IMR-90 (cell line): Measurements from ENCODE around the gene SIKE1. TPM values are rescaled to one million over a fixed set of nuclear protein-coding genes. Genes with fewer than 3 reads are reported as not detected.

Experiments
- ATAC-seq: fragments of 200-7000 bp; cut with Tn5 transposase; 2 replicates; pipeline ENCODE4 v1.9.1; 2020; ENCODE audit warnings: low read depth, mild to moderate bottlenecking, moderate library complexity
- BruUV-seq: library from RNA; stranded (reverse); fragments of 400-500 nt; replicated peaks from 2 replicates; lab custom pipeline; 2021; lab: Mats Ljungman, UMichigan
- CTCF ChIA-PET: fragments of 300-600 bp; formaldehyde crosslinking; extraction: SDS; loops from one replicate; lab custom pipeline; 2021; ENCODE audit warnings: antibody characterized with exemption; lab: Yijun Ruan, JAX
- POLR2A ChIA-PET: fragments of 300-600 bp; sonication (Branson Sonifier 250); formaldehyde crosslinking; loops from one replicate; lab custom pipeline; 2022; ENCODE audit warnings: antibody characterized with exemption; ENCODE audit not compliant: unreplicated experiment; lab: Charles Lee
- DNase-seq: peaks from one replicate; pipeline ENCODE4 v3.0.0; 2013
- H2AFZ ChIP-seq: replicated peaks from 2 replicates; pipeline ENCODE3; 2013; ENCODE audit warnings: low read length, mild to moderate bottlenecking; ENCODE audit not compliant: poor library complexity
- H2AK5ac ChIP-seq: 2 replicates; pipeline ENCODE4 v1.6.1; 2013; ENCODE audit warnings: low read depth, low read length, inconsistent platforms
- H2AK9ac ChIP-seq: replicated peaks from 2 replicates; pipeline ENCODE3; 2013; ENCODE audit warnings: mild to moderate bottlenecking, low read depth, low read length, moderate library complexity; ENCODE audit not compliant: poor library complexity
- H2BK120ac ChIP-seq: 2 replicates; pipeline ENCODE4 v1.6.1; 2013; ENCODE audit warnings: low read depth, low read length, inconsistent platforms
- H2BK15ac ChIP-seq: 3 replicates; pipeline ENCODE4 v1.6.1; 2013; ENCODE audit warnings: low read depth, low read length, inconsistent platforms
- H2BK20ac ChIP-seq: 2 replicates; pipeline ENCODE4 v1.6.1; 2013; ENCODE audit warnings: low read depth, mild to moderate bottlenecking, inconsistent platforms, low read length, moderate library complexity
- H2BK5ac ChIP-seq: 2 replicates; pipeline ENCODE4 v1.6.1; 2013; ENCODE audit warnings: mild to moderate bottlenecking, low read depth, low read length, inconsistent platforms; ENCODE audit not compliant: poor library complexity, severe bottlenecking
- H3K14ac ChIP-seq: replicated peaks from 2 replicates; pipeline ENCODE4 v1.6.1; 2013; ENCODE audit warnings: low read depth, low read length, inconsistent platforms
- H3K18ac ChIP-seq: 2 replicates; pipeline ENCODE4 v1.6.1; 2013; ENCODE audit warnings: low read depth, low read length, control low read depth
- H3K23ac ChIP-seq: 2 replicates; pipeline ENCODE4 v1.6.1; 2013; ENCODE audit warnings: low read depth, low read length, inconsistent platforms
- H3K27ac ChIP-seq: 2 replicates; pipeline ENCODE4 v1.5.1; 2013; ENCODE audit warnings: mild to moderate bottlenecking, control low read depth, low read length; ENCODE audit not compliant: insufficient read depth
- H3K27me3 ChIP-seq: 2 replicates; pipeline ENCODE4 v1.6.1; 2013; ENCODE audit warnings: low read length; ENCODE audit not compliant: control insufficient read depth, insufficient read depth
- H3K36me3 ChIP-seq: 2 replicates; pipeline ENCODE4 v1.6.1; 2013; ENCODE audit warnings: low read length, mixed read lengths; ENCODE audit not compliant: control insufficient read depth, insufficient read depth
- H3K4ac ChIP-seq: 2 replicates; pipeline ENCODE4 v1.6.1; 2013; ENCODE audit warnings: low read depth, low read length, inconsistent platforms
- H3K4me1 ChIP-seq: 2 replicates; pipeline ENCODE4 v1.6.1; 2013; ENCODE audit warnings: low read length, mixed read lengths; ENCODE audit not compliant: control insufficient read depth, insufficient read depth
- H3K4me2 ChIP-seq: 2 replicates; pipeline ENCODE4 v1.6.1; 2013; ENCODE audit warnings: low read depth, mild to moderate bottlenecking, control low read depth, low read length, moderate library complexity
- H3K4me3 ChIP-seq: 2 replicates; pipeline ENCODE4 v1.5.1; 2013; ENCODE audit warnings: low read depth, mild to moderate bottlenecking, control low read depth, low read length, moderate library complexity; ENCODE audit not compliant: insufficient read depth
- H3K56ac ChIP-seq: 2 replicates; pipeline ENCODE4 v1.6.1; 2013; ENCODE audit warnings: low read length, inconsistent platforms; ENCODE audit not compliant: insufficient read depth; ENCODE audit errors: extremely low read depth
- H3K79me1 ChIP-seq, 2 experiments: 2 replicates each; pipeline ENCODE4 v1.6.1; 2013; ENCODE audit warnings: low read length in 2 of 2, inconsistent platforms in 1 of 2, low read depth in 1 of 2
- H3K9ac ChIP-seq: 2 replicates; pipeline ENCODE4 v1.6.1; 2013; ENCODE audit warnings: low read depth, low read length, control low read depth
- H3K9me1 ChIP-seq: 2 replicates; pipeline ENCODE4 v1.6.1; 2013; ENCODE audit warnings: low read length, inconsistent platforms; ENCODE audit not compliant: insufficient read depth
- H3K9me3 ChIP-seq: 2 replicates; pipeline ENCODE4 v1.6.1; 2013; ENCODE audit warnings: low read length; ENCODE audit not compliant: control insufficient read depth, insufficient read depth
- H4K20me1 ChIP-seq: 2 replicates; pipeline ENCODE4 v1.6.1; 2013; ENCODE audit warnings: low read length, inconsistent platforms; ENCODE audit not compliant: insufficient read depth
- H4K5ac ChIP-seq: 2 replicates; pipeline ENCODE4 v1.6.1; 2013; ENCODE audit warnings: mild to moderate bottlenecking, low read depth, low read length, control low read depth
- H4K8ac ChIP-seq, 2 experiments: 2 replicates each; pipeline ENCODE4 v1.6.1; 2013; ENCODE audit warnings: low read depth in 2 of 2, low read length in 2 of 2, control low read depth in 1 of 2, inconsistent platforms in 1 of 2
- H4K91ac ChIP-seq: 2 replicates; pipeline ENCODE4 v1.6.1; 2013; ENCODE audit warnings: low read depth, low read length, inconsistent platforms; ENCODE audit not compliant: insufficient read depth
- CHD1 ChIP-seq: IDR thresholded peaks from 2 replicates; pipeline ENCODE4 v1.6.1; 2012; ENCODE audit warnings: low read depth, low read length, improper control_type of control experiment
- CTCF ChIP-seq: conservative IDR thresholded peaks from 2 replicates; pipeline ENCODE4 v1.5.1; 2012; ENCODE audit warnings: mild to moderate bottlenecking, low read depth, low read length, improper control_type of control experiment
- ELK1 ChIP-seq: fragments of 150-350 bp; IDR thresholded peaks from 2 replicates; pipeline ENCODE4 v1.6.1; 2016; ENCODE audit warnings: low read depth, mild to moderate bottlenecking, low read length, moderate library complexity, borderline replicate concordance
- FOS ChIP-seq: fragments of 150-350 bp; IDR thresholded peaks from 2 replicates; pipeline ENCODE4 v1.6.1; 2016; ENCODE audit warnings: low read depth, low read length
- MAZ ChIP-seq: IDR thresholded peaks from 2 replicates; pipeline ENCODE4 v1.6.1; 2012; ENCODE audit warnings: low read depth, mild to moderate bottlenecking, low read length, improper control_type of control experiment, moderate library complexity, borderline replicate concordance
- MXI1 ChIP-seq: IDR thresholded peaks from 2 replicates; pipeline ENCODE4 v1.6.1; 2012; ENCODE audit warnings: low read depth, mild to moderate bottlenecking, low read length, moderate library complexity, borderline replicate concordance
- NFE2L2 ChIP-seq: fragments of 150-350 bp; IDR thresholded peaks from 2 replicates; pipeline ENCODE4 v1.6.1; 2016; ENCODE audit warnings: low read depth, mild to moderate bottlenecking, low read length
- RAD21 ChIP-seq: IDR thresholded peaks from 2 replicates; pipeline ENCODE4 v1.6.1; 2012; ENCODE audit warnings: low read length, improper control_type of control experiment
- RCOR1 ChIP-seq: IDR thresholded peaks from 2 replicates; pipeline ENCODE4 v1.6.1; 2012; ENCODE audit warnings: mild to moderate bottlenecking, low read length, improper control_type of control experiment; ENCODE audit not compliant: insufficient replicate concordance
- RFX5 ChIP-seq: IDR thresholded peaks from 2 replicates; pipeline ENCODE4 v1.8.0; 2012; ENCODE audit warnings: low read depth, mild to moderate bottlenecking, low read length, moderate library complexity
- SMC3 ChIP-seq: fragments of 150-350 bp; IDR thresholded peaks from 2 replicates; pipeline ENCODE4 v1.6.1; 2016; ENCODE audit warnings: low read depth, mild to moderate bottlenecking, antibody characterized with exemption, low read length, moderate library complexity
- USF2 ChIP-seq: fragments of 150-350 bp; IDR thresholded peaks from 2 replicates; pipeline ENCODE4 v1.6.1; 2017; ENCODE audit warnings: mild to moderate bottlenecking, antibody characterized with exemption, low read length, low read depth
- WGBS, 2 experiments: methylation state at CpG; one replicate each; pipeline versions ENCODE4 v1.1.5 to v1.1.7; 2013; ENCODE audit warnings: missing lambda C conversion rate in 2 of 2; ENCODE audit not compliant: insufficient read length in 1 of 2; ENCODE audit errors: extremely low coverage in 2 of 2; 5-methylcytosine and 5-hydroxymethylcytosine counted together
- dilution Hi-C: fragments of 300-500 bp; cut with HindIII; formaldehyde crosslinking; loops from one replicate; pipeline ENCODE4 v1.14.3; 2018; ENCODE audit warnings: low sequenced_read_pairs; ENCODE audit not compliant: unreplicated experiment
- in situ Hi-C: fragments of 300-500 bp; cut with MboI; formaldehyde crosslinking; loops from 3 replicates; pipeline ENCODE4 v1.14.3; 2019; ENCODE audit warnings: low sequenced_read_pairs, inconsistent platforms, mixed read lengths
- intact Hi-C: fragments of 100-400 bp; cut with micrococcal nuclease; formaldehyde crosslinking; loops from 2 replicates; pipeline ENCODE4 v1.10.0; 2022
- polyA plus RNA-seq, 3 experiments: library from polyadenylated mRNA; depleted of rRNA; stranded (reverse); fragments of >200 nt; gene quantifications; 2 replicates each; pipeline ENCODE4 v1.2.3, GENCODE V29; 2012; ENCODE audit warnings: low replicate concordance in 1 of 3
- total RNA-seq: library from RNA; depleted of rRNA; stranded (reverse); fragments of >200 nt; gene quantifications from 2 replicates; pipeline ENCODE4 v1.2.3, GENCODE V29; 2012

SIKE1 gene
- total and polyA plus RNA-seq, 2 of the 4 experiments (the other 2 are of a cell fraction) = 20.9 to 49.1 TPM

- ChIA-PET POLR2A (no interaction called here), CTCF (no interaction called here)
- Histone ChIP-seq H2BK15ac (no peak overlapping the region), H3K4me3 (no peak overlapping the region), H2BK120ac (no peak overlapping the region), H3K4ac (no peak overlapping the region), H3K9me3 (no peaks in the 10 kb centered on the region), H3K4me1 (no peaks in the 10 kb centered on the region), H4K8ac (no peak overlapping the region), H2AK5ac (no peak overlapping the region), H4K91ac (no peak overlapping the region), H3K36me3 (peaks cover 11% of the 10 kb centered on the region), H2AK9ac (no peak overlapping the region), H3K79me1 (peaks cover 0 to 3% of the 10 kb centered on the region in 2 experiments; a peak in 1 of 4 replicates), H4K20me1 (no peaks in the 10 kb centered on the region), H3K14ac (no peak overlapping the region), H4K5ac (no peak overlapping the region), H3K9ac (no peak overlapping the region), H2AFZ (no peak overlapping the region), H3K27me3 (no peaks in the 10 kb centered on the region), H3K23ac (no peak overlapping the region), H3K18ac (no peak overlapping the region), H3K9me1 (no peaks in the 10 kb centered on the region), H3K4me2 (no peak overlapping the region), H2BK20ac (no peak overlapping the region), H3K56ac (no peak overlapping the region), H3K27ac (no peak overlapping the region), H2BK5ac (no peak overlapping the region)
- TF ChIP-seq FOS (no peak), MAZ (no peak), ELK1 (no peak), RFX5 (no peak), RCOR1 (no peak), SMC3 (no peak), RAD21 (no peak), CHD1 (no peak), CTCF (no peak), MXI1 (no peak), NFE2L2 (no peak), USF2 (no peak)
- in situ Hi-C loops = no loop called here
- no TSS peak for BruUV-seq
- dilution Hi-C loops = no loop called here
- WGBS, 2 experiments = no CpG with 5 or more reads among the region's 1 CpG
- ATAC-seq = no peak
- DNase-seq = no peak
- intact Hi-C loops = no loop called here
Observed at GRCh38 chr1:114770989-114771388, 9.5 kb downstream of the SIKE1 start.
